Ovary (tissue), 3 donors: ENCODE data around the gene UBE3C.

Source experiments
- EP300 ChIP-seq: sonication (generic); formaldehyde crosslinking; IDR thresholded peaks from one replicate; pipeline ENCODE4 v1.6.1; 2017; ENCODE audit warnings: antibody characterized with exemption
- POLR2A ChIP-seq: fragments of 450-650 bp; IDR thresholded peaks from one replicate; pipeline ENCODE4 v1.6.1; 2017; ENCODE audit warnings: antibody characterized with exemption, mild to moderate bottlenecking, moderate library complexity
- TF ChIP-seq, protein P1 (sequence below), 3 donors: fragments of 450-650 bp in 2 of 3; fragments of 200-600 bp in 1 of 3; IDR thresholded peaks; one replicate each; pipeline versions ENCODE4 v1.5.1 to v1.8.0; 2016 to 2022; ENCODE audit warnings: antibody characterized with exemption in 3 of 3, mild to moderate bottlenecking in 1 of 3
- donor health status: DM: no; HTN: no; CAD: no.

GRCh38 chr7:157176771-157177170 is 38.0 kb downstream of the UBE3C start:
- TF ChIP-seq POLR2A = no peak
- TF ChIP-seq, protein P1, sequence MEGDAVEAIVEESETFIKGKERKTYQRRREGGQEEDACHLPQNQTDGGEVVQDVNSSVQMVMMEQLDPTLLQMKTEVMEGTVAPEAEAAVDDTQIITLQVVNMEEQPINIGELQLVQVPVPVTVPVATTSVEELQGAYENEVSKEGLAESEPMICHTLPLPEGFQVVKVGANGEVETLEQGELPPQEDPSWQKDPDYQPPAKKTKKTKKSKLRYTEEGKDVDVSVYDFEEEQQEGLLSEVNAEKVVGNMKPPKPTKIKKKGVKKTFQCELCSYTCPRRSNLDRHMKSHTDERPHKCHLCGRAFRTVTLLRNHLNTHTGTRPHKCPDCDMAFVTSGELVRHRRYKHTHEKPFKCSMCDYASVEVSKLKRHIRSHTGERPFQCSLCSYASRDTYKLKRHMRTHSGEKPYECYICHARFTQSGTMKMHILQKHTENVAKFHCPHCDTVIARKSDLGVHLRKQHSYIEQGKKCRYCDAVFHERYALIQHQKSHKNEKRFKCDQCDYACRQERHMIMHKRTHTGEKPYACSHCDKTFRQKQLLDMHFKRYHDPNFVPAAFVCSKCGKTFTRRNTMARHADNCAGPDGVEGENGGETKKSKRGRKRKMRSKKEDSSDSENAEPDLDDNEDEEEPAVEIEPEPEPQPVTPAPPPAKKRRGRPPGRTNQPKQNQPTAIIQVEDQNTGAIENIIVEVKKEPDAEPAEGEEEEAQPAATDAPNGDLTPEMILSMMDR (IDR thresholded peaks at IDR 0.05) = no peak
- TF ChIP-seq EP300 = no peak
